Choroid plexus epithelial cell (primary cell): Measurements from ENCODE around the gene UBE2L3.
"Not testable (repeated sequence)": the region's sequence is repeated elsewhere in the genome, so short reads cannot be mapped to it uniquely, and the experiment has no call there.

ENCODE experiments used
- DNase-seq: peaks from one replicate; pipeline ENCODE4 v3.0.0-alpha.2; 2010; ENCODE audit warnings: low read depth
- H3K4me3 ChIP-seq: 2 replicates; pipeline ENCODE4 v1.5.1; 2011; ENCODE audit warnings: low read depth, mild to moderate bottlenecking, control low read depth, low read length, moderate library complexity
- CTCF ChIP-seq: conservative IDR thresholded peaks from 2 replicates; pipeline ENCODE4 v1.5.1; 2011; ENCODE audit warnings: low read depth, mild to moderate bottlenecking, control low read depth, inconsistent platforms, low read length, moderate library complexity

The UBE2L3 gene

DNA sequence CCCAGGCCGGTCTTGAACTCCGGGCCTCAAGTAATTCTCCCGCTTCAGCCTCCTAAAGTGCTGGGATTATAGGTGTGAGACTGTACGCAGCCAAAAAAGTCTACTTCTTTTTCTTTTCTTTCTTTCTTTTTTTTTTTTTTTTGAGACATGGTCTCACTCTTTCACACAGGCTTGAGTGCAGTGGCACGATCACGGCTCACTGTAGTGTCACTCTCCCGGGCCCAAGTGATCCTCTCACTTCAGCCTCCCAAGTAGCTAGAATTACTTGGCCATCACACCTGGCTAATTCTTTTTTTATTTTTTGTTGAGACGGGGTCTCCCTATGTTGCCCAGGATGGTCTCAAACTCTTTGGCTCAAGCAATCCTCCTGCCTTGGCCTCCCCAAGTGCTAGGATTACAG lies 3.6 kb upstream of the UBE2L3 start:
- no peak overlapping the region for H3K4me3 ChIP-seq
- TF ChIP-seq CTCF = no peak

GRCh38 chr22:21564411-21564810 lies 3.1 kb upstream of the UBE2L3 start:
- no peak for DNase-seq
- no peak overlapping the region for H3K4me3 ChIP-seq
- TF ChIP-seq CTCF = no peak

More for the DNA sequence above, 3.6 kb upstream of the UBE2L3 start:
- no peak for DNase-seq

- H3K4me3 ChIP-seq = peak overlapping the region; percentile 90
- peak; percentile 42 for DNase-seq
- TF ChIP-seq CTCF = no peak
Measured at GRCh38 chr22:21568347-21569075, 997 bp downstream of the UBE2L3 start.

- not testable (repeated sequence) for DNase-seq
- H3K4me3 ChIP-seq = peak overlapping the region; percentile 90
Measured at GRCh38 chr22:21569076-21569427, 1.5 kb downstream of the UBE2L3 start.

GRCh38 chr22:21569459-21570170 lies 2.1 kb downstream of the UBE2L3 start:
- no peak for TF ChIP-seq CTCF
- DNase-seq = no peak
- H3K4me3 ChIP-seq = peak overlapping the region; percentile 90

DNA sequence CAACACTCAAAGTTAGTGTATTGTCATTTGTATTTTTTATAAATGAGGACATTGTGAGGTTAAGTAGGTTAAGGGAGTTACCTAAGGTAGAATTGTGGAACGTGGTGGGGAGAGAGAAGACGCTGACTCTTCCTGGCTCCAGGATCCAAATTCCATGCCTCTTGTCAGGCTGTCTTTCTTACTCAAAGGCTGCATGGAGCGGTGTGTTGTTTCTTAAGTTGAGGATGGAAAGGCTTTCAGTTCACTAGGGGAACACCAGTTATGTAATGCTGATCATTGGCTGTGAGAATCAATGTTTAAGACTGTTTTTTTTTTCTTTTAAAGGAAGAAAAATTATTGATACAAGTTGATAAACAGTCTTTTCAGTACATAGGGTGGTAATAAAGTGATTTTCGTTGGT lies 2.9 kb downstream of the UBE2L3 start:
- H3K4me3 ChIP-seq = no peak overlapping the region
- no peak for TF ChIP-seq CTCF
- DNase-seq = no peak

DNA sequence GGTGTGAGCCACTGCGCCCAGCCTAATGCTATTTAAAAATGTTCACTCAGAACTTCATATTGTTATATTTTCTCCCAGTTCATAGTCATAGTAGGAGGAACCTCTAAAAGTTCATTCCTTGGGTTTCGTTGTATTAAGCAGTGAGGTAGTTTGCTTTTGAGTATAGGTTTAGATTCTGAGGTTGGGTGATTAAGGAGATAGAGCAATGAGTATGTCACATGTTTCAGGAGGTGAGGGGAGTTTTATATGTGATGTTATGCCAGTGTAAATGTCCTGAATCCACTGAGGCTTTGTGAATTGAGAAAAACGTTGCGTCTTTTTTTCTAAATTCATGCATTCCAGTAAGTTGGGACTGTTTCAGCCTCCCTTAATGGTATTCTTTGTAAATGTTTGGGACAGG lies 4.2 kb downstream of the UBE2L3 start:
- H3K4me3 ChIP-seq = no peak overlapping the region
- DNase-seq = no peak
- no peak for TF ChIP-seq CTCF
